Inferior parietal cortex (tissue), 1 donor: Measurements from ENCODE around the gene OPRM1.
"Not testable (repeated sequence)": the region's sequence is repeated elsewhere in the genome, so short reads cannot be mapped to it uniquely, and the experiment has no call there.

Experiments
- DNase-seq: peaks from one replicate; pipeline ENCODE4 v3.0.0-alpha.2; 2016; ENCODE audit errors: extremely low spot score

OPRM1 gene

GRCh38 chr6:154140743-154141142, 101.7 kb downstream of the OPRM1 start:
- DNase-seq: no peak

- DNase-seq: no peak
Measured at GRCh38 chr6:154143753-154144152, 104.7 kb downstream of the OPRM1 start.

GRCh38 chr6:154154389-154154967, 115.4 kb downstream of the OPRM1 start:
- peak; percentile 89 for DNase-seq

GRCh38 chr6:154156135-154156896, 117.3 kb downstream of the OPRM1 start:
- DNase-seq: peak; percentile 25

GRCh38 chr6:154157082-154157481, 118.0 kb downstream of the OPRM1 start:
- DNase-seq: no peak

- DNase-seq: no peak
Measured at GRCh38 chr6:154157706-154158105, 118.7 kb downstream of the OPRM1 start.

- DNase-seq: peak; percentile 26
Measured at GRCh38 chr6:154159126-154159525, 120.1 kb downstream of the OPRM1 start.

- no peak for DNase-seq
Measured at GRCh38 chr6:154161689-154162088, 122.6 kb downstream of the OPRM1 start.

- DNase-seq: peak; percentile 76
Measured at GRCh38 chr6:154164397-154164796, 125.4 kb downstream of the OPRM1 start.

GRCh38 chr6:154165478-154165877, 126.4 kb downstream of the OPRM1 start:
- no peak for DNase-seq

- no peak for DNase-seq
Measured at GRCh38 chr6:154166140-154166539, 127.1 kb downstream of the OPRM1 start.

GRCh38 chr6:154167126-154167525, 128.1 kb downstream of the OPRM1 start:
- peak; percentile 54 for DNase-seq

GRCh38 chr6:154169193-154169847, 130.3 kb downstream of the OPRM1 start:
- no peak for DNase-seq

GRCh38 chr6:154170106-154170505, 131.1 kb downstream of the OPRM1 start:
- DNase-seq: no peak

GRCh38 chr6:154172393-154172792, 133.4 kb downstream of the OPRM1 start:
- DNase-seq: not testable (repeated sequence)

- DNase-seq: no peak
Measured at GRCh38 chr6:154179434-154179833, 140.4 kb downstream of the OPRM1 start.

- DNase-seq: no peak
Measured at GRCh38 chr6:154187203-154187602, 148.2 kb downstream of the OPRM1 start.

- DNase-seq: no peak
Measured at GRCh38 chr6:154187714-154188113, 148.7 kb downstream of the OPRM1 start.

GRCh38 chr6:154196333-154196885, 157.4 kb downstream of the OPRM1 start:
- DNase-seq: no peak

- no peak for DNase-seq
Measured at GRCh38 chr6:154197196-154197860, 158.3 kb downstream of the OPRM1 start.

GRCh38 chr6:154201688-154202087, 162.6 kb downstream of the OPRM1 start:
- not testable (repeated sequence) for DNase-seq

GRCh38 chr6:154202339-154202738, 163.3 kb downstream of the OPRM1 start:
- no peak for DNase-seq
